PC-3 (cell line): ENCODE measurements around the gene DCAF7. TPM values are rescaled to one million over a fixed set of nuclear protein-coding genes. Genes with fewer than 3 reads are reported as not detected.

Experiments
- ATAC-seq: fragments of 200-7000 bp; cut with Tn5 transposase; 2 replicates; pipeline ENCODE4 v1.9.1; 2020; ENCODE audit warnings: mild to moderate bottlenecking, moderate library complexity
- BruUV-seq: library from RNA; stranded (reverse); fragments of 400-500 nt; replicated peaks from 2 replicates; lab custom pipeline; 2021; lab: Mats Ljungman, UMichigan
- CTCF ChIA-PET: fragments of 300-600 bp; sonication (Branson Sonifier 250); formaldehyde crosslinking; loops from one replicate; lab custom pipeline; 2022; ENCODE audit warnings: antibody characterized with exemption; lab: Charles Lee
- POLR2A ChIA-PET: fragments of 300-600 bp; sonication (Branson Sonifier 250); formaldehyde crosslinking; loops from one replicate; lab custom pipeline; 2022; ENCODE audit warnings: antibody characterized with exemption; ENCODE audit not compliant: unreplicated experiment; lab: Charles Lee
- DNase-seq: peaks from one replicate; pipeline ENCODE4 v3.0.0-alpha.2; 2015
- H2AFZ ChIP-seq: fragments of 300-600 bp; sonication (generic); 2 replicates; pipeline ENCODE4 v1.6.0; 2016; ENCODE audit warnings: antibody characterized with exemption, low read length
- H3F3A ChIP-seq: fragments of 300-600 bp; sonication (generic); one replicate; pipeline ENCODE4 v1.6.0; 2017; ENCODE audit warnings: antibody characterized with exemption, low read length, control low read depth, mild to moderate bottlenecking; ENCODE audit not compliant: unreplicated experiment
- H3K27ac ChIP-seq: fragments of 300-600 bp; sonication (generic); 2 replicates; pipeline ENCODE4 v1.5.1; 2016; ENCODE audit warnings: mild to moderate bottlenecking, low read length
- H3K27me3 ChIP-seq: fragments of 300-600 bp; sonication (generic); 2 replicates; pipeline ENCODE4 v1.6.1; 2016; ENCODE audit warnings: low read length, mixed read lengths
- H3K36me3 ChIP-seq: fragments of 300-600 bp; sonication (generic); 2 replicates; pipeline ENCODE4 v1.6.1; 2016; ENCODE audit warnings: low read depth, mixed run types, low read length, mixed read lengths
- H3K4me1 ChIP-seq: fragments of 300-600 bp; sonication (generic); 2 replicates; pipeline ENCODE4 v1.5.1; 2016; ENCODE audit warnings: low read length; ENCODE audit not compliant: insufficient read depth
- H3K4me2 ChIP-seq: fragments of 300-600 bp; sonication (generic); 2 replicates; pipeline ENCODE4 v1.6.0; 2016; ENCODE audit warnings: low read length
- H3K4me3 ChIP-seq: fragments of 300-600 bp; sonication (generic); 2 replicates; pipeline ENCODE4 v1.5.1; 2016; ENCODE audit warnings: mild to moderate bottlenecking, low read length, mixed read lengths
- H3K79me2 ChIP-seq: fragments of 300-600 bp; sonication (generic); 2 replicates; pipeline ENCODE4 v1.6.1; 2017; ENCODE audit warnings: low read length, mixed read lengths
- H3K9ac ChIP-seq: fragments of 300-600 bp; sonication (generic); 2 replicates; pipeline ENCODE4 v1.6.0; 2016; ENCODE audit warnings: mild to moderate bottlenecking, low read length
- H3K9me2 ChIP-seq: fragments of 300-600 bp; sonication (generic); replicated peaks from 2 replicates; pipeline ENCODE4 v1.6.1; 2016; ENCODE audit warnings: mixed run types, low read length, mixed read lengths
- H3K9me3 ChIP-seq: fragments of 300-600 bp; sonication (generic); 2 replicates; pipeline ENCODE4 v1.6.1; 2016; ENCODE audit warnings: low read length, mixed read lengths
- H4K20me1 ChIP-seq: fragments of 300-600 bp; sonication (generic); 2 replicates; pipeline ENCODE4 v1.6.1; 2016; ENCODE audit warnings: low read length, mixed read lengths
- EZH2 ChIP-seq: fragments of 300-600 bp; sonication (generic); IDR thresholded peaks from one replicate; pipeline ENCODE4 v1.6.1; 2017; ENCODE audit warnings: antibody characterized with exemption, mild to moderate bottlenecking, low read length; ENCODE audit not compliant: unreplicated experiment
- EZH2phosphoT487 ChIP-seq: fragments of 300-600 bp; sonication (generic); IDR thresholded peaks from 2 replicates; pipeline ENCODE4 v1.6.1; 2018; ENCODE audit warnings: mild to moderate bottlenecking, antibody characterized with exemption, low read length, borderline replicate concordance
- intact Hi-C: fragments of 100-400 bp; cut with micrococcal nuclease; formaldehyde crosslinking; loops from 2 replicates; pipeline ENCODE4 v1.9.0; 2023
- total RNA-seq: library from RNA; depleted of rRNA; stranded (reverse); fragments of >200 nt; gene quantifications from 2 replicates; pipeline ENCODE4 v1.2.3, GENCODE V29; 2014
- TF ChIP-seq, protein P1 (sequence below): fragments of 300-600 bp; sonication (generic); conservative IDR thresholded peaks from 2 replicates; pipeline ENCODE4 v1.5.1; 2017; ENCODE audit warnings: antibody characterized with exemption, low read depth, mild to moderate bottlenecking, low read length

The DCAF7 gene
- total RNA-seq, 1 experiment from 2014 or later = 46.5 TPM

DNA sequence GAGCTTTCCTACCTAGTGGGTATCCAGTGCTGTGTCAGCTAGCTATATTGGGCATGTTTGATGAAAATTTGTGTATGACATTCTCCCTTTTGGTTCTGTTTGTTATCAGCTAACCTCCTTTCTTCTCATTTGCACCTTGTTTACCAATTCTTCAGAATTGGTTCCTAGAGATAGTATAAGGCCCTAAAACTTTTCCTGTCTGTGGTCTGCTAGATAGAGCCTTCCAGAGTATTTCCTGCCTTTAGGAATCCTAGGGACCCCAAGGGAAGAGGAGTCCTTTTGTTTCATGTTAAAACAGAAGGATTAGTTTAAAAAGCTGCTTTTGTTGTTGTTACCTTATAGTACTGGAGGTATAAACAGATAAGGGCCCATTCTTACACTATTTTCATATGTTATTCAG lies 83.5 kb downstream of the DCAF7 start:
- ChIA-PET POLR2A (no interaction called here), CTCF (no interaction called here)
- Histone ChIP-seq H3K4me3 (no peak overlapping the region), H3K27ac (no peak overlapping the region), H3K36me3 (no peaks in the 10 kb centered on the region), H3K4me2 (no peak overlapping the region), H3K9ac (no peak overlapping the region), H2AFZ (no peak overlapping the region), H3K9me2 (no peaks in the 10 kb centered on the region), H4K20me1 (no peaks in the 10 kb centered on the region), H3K4me1 (no peaks in the 10 kb centered on the region), H3F3A (no peaks in the 10 kb centered on the region), H3K27me3 (no peaks in the 10 kb centered on the region), H3K9me3 (no peaks in the 10 kb centered on the region), H3K79me2 (no peaks in the 10 kb centered on the region)
- TF ChIP-seq, protein P1, sequence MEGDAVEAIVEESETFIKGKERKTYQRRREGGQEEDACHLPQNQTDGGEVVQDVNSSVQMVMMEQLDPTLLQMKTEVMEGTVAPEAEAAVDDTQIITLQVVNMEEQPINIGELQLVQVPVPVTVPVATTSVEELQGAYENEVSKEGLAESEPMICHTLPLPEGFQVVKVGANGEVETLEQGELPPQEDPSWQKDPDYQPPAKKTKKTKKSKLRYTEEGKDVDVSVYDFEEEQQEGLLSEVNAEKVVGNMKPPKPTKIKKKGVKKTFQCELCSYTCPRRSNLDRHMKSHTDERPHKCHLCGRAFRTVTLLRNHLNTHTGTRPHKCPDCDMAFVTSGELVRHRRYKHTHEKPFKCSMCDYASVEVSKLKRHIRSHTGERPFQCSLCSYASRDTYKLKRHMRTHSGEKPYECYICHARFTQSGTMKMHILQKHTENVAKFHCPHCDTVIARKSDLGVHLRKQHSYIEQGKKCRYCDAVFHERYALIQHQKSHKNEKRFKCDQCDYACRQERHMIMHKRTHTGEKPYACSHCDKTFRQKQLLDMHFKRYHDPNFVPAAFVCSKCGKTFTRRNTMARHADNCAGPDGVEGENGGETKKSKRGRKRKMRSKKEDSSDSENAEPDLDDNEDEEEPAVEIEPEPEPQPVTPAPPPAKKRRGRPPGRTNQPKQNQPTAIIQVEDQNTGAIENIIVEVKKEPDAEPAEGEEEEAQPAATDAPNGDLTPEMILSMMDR = no peak
- TF ChIP-seq EZH2 = no peak
- no peak for DNase-seq
- intact Hi-C loops = no loop called here
- BruUV-seq = TSS peak; percentile 8
- no peak for ATAC-seq

DNA sequence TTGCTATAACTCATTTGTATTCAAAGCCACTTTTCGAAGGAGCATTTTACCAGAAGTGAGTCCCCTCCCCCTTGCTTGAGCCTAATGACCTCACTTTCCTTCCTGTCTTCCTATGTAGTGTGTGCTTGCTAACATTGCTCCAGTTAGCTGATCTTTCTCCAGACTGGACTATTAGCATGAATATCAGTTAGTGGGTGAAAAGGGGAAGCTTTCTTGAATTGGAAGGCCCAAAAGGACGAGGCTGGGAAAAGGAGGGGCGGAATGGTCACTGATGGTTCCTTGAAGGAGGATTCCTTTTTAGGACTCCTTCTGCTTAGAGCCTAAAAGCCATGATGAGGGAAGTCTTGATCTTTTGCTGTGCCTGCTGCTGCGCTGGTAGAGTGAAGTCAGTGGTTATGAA lies 83.9 kb downstream of the DCAF7 start:
- Histone ChIP-seq H3F3A (no peaks in the 10 kb centered on the region), H3K4me2 (no peak overlapping the region), H3K27me3 (no peaks in the 10 kb centered on the region), H3K9me2 (no peaks in the 10 kb centered on the region), H3K79me2 (no peaks in the 10 kb centered on the region), H3K9me3 (no peaks in the 10 kb centered on the region), H3K27ac (no peak overlapping the region), H4K20me1 (no peaks in the 10 kb centered on the region), H3K36me3 (no peaks in the 10 kb centered on the region), H3K9ac (no peak overlapping the region), H3K4me1 (no peaks in the 10 kb centered on the region), H2AFZ (no peak overlapping the region), H3K4me3 (no peak overlapping the region)
- no peak for DNase-seq
- BruUV-seq = no TSS peak
- ChIA-PET CTCF (no interaction called here), POLR2A (no interaction called here)
- TF ChIP-seq EZH2phosphoT487 = no peak
- TF ChIP-seq EZH2 = no peak
- TF ChIP-seq, protein P1 = no peak
- ATAC-seq = no peak
- intact Hi-C loops = no loop called here

DNA sequence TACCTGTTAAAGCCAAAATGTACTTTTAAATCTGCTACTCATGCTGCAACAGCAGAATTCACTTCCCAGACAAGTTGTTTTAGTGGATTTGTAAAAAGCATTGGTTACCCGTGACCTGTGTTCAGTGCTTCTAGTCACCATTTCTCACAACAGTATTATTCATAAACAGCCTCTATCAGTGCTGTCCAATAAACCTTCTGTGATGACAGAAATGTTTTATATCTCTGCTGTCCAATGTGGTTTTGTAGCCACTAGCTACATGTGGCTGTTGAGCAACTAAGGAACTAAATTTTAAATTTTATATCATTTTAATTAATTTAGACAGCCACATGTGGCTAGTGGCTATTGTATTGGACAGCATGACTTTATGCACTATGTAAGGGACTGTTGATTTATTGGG lies 84.5 kb downstream of the DCAF7 start:
- H3K4me3 ChIP-seq = no peak overlapping the region
- H3K79me2 ChIP-seq = no peaks in the 10 kb centered on the region
- intact Hi-C loops = no loop called here
- BruUV-seq = no TSS peak
- ChIA-PET CTCF (interaction anchor here (0.6 kb wide), 1 partner anchor 13 kb away, joined by 4 read pairs; the partner anchor contains the start of gene MAP3K3), POLR2A (no interaction called here)
- no peak for DNase-seq
- no peak overlapping the region for H3K27ac ChIP-seq
- H3K27me3 ChIP-seq = no peaks in the 10 kb centered on the region
- no peak overlapping the region for H2AFZ ChIP-seq
- H3K9me3 ChIP-seq = no peaks in the 10 kb centered on the region
- no peaks in the 10 kb centered on the region for H3F3A ChIP-seq
- no peaks in the 10 kb centered on the region for H3K4me1 ChIP-seq
- TF ChIP-seq, protein P1 = no peak
- TF ChIP-seq EZH2phosphoT487 = no peak
- TF ChIP-seq EZH2 = no peak
- no peak overlapping the region for H3K9ac ChIP-seq
- H3K36me3 ChIP-seq = no peaks in the 10 kb centered on the region
- no peaks in the 10 kb centered on the region for H4K20me1 ChIP-seq
- no peaks in the 10 kb centered on the region for H3K9me2 ChIP-seq
- ATAC-seq = no peak
- H3K4me2 ChIP-seq = no peak overlapping the region
